ENCODE measurements around the gene DLX2. TPM values are rescaled to one million over a fixed set of nuclear protein-coding genes. Genes with fewer than 3 reads are reported as not detected.

DLX2 gene
- total RNA-seq, 4 donors from 2014 or later = not detected

DNA sequence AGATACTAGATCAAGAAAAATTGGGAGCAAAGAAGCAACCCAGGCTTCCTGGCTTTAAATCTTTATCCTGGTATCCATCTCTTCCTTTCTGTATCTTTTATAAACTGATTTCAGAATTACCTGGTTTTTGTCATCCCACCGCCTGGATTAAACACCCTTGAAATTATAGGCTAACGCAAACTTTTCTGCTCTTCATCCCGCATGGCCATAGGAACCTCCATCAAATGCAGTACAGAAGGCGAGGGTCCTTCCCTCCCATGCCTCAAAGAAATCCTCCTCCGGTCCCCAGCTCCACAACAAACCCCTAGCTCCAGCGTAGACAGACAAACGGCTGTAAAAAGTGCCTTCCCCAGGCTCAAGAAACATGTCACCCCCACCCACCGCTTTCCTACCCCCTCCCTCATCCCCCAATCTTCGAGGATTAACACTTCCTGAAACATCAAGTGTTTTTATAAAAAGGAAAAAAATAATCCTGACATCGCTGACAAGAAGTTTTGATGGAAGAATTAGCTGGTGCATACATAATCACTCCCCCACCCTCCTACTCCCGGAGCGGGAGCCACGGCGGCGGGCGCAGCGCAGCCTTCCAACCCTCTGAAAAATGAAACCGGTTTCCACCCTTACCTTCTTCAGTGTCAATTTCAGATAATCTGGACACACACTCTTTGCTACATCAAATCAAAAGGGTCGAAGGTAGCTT is 9.8 kb downstream of the DLX2 start:
- DNase-seq (ENCODE audit: low spot score) = no peak
- TF ChIP-seq, protein P1, sequence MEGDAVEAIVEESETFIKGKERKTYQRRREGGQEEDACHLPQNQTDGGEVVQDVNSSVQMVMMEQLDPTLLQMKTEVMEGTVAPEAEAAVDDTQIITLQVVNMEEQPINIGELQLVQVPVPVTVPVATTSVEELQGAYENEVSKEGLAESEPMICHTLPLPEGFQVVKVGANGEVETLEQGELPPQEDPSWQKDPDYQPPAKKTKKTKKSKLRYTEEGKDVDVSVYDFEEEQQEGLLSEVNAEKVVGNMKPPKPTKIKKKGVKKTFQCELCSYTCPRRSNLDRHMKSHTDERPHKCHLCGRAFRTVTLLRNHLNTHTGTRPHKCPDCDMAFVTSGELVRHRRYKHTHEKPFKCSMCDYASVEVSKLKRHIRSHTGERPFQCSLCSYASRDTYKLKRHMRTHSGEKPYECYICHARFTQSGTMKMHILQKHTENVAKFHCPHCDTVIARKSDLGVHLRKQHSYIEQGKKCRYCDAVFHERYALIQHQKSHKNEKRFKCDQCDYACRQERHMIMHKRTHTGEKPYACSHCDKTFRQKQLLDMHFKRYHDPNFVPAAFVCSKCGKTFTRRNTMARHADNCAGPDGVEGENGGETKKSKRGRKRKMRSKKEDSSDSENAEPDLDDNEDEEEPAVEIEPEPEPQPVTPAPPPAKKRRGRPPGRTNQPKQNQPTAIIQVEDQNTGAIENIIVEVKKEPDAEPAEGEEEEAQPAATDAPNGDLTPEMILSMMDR (IDR thresholded peaks at IDR 0.05) = no peak
- no peak for ATAC-seq (ENCODE audit: low FRiP score)

DNA sequence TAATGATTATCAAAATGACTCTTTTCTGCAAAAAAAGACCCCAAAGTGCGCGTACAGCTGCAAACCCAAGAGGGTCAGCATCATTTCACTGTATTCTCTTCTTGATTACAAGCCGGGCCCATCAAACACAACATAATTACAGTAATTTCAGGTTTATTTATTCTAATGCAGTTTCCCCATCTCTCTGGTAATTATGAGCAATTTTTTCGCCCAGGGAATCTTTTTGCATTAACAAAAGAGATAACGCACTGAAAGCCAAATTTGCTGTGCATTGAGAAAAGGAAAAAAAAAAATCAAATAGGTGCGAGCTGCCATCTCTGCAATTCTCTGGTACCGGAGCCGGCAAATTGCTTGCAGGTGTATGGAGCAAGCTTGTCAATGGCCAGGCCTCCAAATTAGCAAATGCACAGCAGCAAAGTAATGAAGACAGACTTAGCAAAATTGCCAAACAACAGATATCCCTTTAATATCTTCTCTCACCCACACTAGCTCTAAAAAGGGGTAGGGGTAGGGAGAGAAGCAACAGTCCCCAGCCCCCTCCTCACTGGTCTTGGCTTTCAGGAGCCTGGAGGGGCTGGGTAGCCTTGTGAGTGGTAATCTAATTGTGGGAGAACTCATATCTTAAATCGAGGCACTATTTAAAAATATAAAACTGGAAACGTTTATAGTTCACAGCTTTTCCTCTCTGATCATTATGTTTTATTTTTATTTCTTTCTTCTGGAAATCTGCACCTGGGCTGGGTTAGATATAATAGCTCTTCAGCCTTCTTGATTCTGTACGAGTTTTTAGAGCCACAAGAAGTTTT is 10.7 kb downstream of the DLX2 start:
- DNase-seq (ENCODE audit: low spot score) = no peak
- no peak for ATAC-seq (ENCODE audit: low FRiP score)
- TF ChIP-seq, protein P1 (IDR thresholded peaks at IDR 0.05) = no peak

DNA sequence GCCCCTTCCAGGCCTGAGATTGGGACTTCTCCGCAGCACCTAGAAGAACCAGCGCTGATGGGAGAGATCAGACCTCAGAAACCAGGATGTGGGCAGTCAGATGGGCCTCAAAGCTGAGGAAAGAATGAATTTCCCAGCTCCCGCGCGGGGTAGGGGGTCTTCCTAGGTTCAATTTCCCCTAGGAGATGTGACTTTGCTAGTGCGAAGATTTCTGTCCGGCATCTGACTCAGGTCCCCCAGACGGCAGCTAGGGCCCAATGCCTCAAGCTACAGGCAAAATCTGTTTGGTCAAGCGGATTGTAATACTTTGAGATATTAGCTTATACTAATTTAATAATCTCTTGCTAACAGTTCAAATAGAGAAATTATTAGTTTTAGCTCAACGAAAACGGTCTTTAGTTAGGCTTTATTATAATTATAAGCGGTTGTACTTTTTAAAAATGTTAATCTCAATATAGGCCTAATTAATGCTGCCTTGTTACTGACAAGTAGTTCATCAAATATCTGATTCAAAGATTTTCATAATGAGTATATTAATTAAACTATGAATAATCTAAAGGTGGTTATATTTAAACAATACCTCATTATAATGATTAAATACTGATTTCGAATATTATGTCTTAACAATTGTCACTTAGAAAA is 11.6 kb downstream of the DLX2 start:
- DNase-seq (ENCODE audit: low spot score) (no peak), ATAC-seq (ENCODE audit: low FRiP score) (no peak)
- TF ChIP-seq, protein P1 (IDR thresholded peaks at IDR 0.05) = no peak

DNA sequence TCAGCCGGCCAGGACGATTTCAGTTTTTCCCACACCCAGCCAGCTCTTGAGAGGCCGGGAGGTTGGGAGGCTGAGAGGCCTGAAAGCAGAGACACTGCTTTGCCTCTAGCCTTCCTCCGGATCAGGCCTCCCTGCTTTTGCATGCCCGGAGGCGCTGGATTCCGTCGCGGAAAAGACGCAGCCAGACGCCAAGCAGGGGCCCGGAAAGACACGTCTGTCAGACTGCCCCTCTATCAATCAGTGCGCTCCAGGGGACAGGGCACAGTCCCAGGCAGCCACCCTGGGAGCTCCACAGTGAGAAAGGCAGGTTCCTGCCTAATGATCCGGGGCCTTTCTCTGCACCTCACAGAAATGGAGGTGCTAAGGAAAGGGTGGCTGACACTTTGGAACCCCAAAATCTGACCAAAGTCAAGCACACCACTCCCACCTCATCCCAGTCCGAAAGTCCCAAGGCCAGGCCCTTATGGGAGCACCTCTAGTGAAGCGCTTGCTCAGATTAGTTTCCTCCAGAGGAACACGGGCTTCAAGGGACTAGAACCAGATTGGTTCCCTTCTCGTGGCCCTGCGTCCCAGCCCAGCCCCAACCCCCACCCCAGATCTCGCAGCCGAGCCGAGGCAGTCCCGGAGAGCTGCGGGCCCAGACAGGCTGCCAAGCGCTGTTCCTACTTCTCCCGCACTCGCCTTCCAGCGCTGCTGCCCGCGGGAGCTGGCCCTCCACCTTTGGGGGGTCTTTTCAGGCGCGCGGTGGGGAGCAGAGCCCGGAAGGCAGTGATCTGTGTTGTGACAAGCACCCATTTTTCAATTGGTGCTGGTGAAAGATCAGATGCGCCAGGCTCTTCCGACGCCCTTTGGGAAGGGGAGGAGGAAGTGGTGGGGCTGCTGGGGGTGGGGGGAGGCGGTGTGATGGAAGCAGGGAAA is 12.4 kb downstream of the DLX2 start:
- DNase-seq (ENCODE audit: low spot score) = no peak
- no peak for ATAC-seq (ENCODE audit: low FRiP score)
- TF ChIP-seq, protein P1 (IDR thresholded peaks at IDR 0.05) = no peak

DNA sequence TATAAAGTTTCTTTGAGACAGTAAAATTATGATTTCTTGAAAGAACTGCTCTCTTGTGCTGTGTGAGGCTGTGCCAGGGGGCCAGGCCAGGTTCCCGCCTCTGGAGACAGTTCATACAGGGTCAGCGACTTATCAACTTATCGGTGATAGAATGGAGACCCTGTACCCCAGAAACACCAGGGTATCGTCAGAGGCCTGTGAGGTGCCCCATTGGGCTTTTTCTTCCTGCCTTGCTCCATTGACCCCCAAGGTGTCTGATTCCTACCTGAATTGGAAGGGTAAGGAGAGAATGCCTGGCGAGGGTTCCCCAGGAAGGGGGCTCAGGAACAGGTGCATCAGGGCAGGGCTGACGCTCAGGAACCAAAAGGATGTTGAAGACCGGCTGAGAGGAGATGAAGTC is 13.1 kb downstream of the DLX2 start:
- TF ChIP-seq, protein P1 (IDR thresholded peaks at IDR 0.05) = no peak
- ATAC-seq (ENCODE audit: low FRiP score) = no peak
- DNase-seq (ENCODE audit: low spot score) = no peak

DNA sequence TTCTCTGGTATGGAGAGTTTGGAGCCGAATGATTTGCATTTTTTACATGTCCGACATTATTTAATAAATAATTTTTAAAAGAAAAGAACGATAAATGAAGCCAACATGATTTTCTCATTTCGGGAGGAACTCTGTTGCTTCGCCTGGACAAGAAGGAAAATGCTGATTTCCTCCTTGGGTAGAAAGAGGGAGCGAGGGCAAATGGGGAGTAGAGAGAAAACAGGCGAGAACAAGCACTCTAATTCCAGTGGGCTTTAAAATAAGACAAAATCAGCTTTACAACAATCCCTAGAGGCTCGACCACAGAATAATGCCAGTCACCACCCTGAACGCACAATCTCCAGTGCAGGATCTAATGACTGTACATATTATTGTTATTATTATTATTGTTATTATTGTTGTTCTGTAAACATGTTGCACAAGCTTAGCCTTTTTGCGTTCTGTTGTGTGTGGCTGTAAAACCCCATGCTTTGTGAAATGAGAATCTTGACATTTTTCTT is 13.6 kb downstream of the DLX2 start:
- no peak for ATAC-seq (ENCODE audit: low FRiP score)
- DNase-seq (ENCODE audit: low spot score) = no peak
- TF ChIP-seq, protein P1 (IDR thresholded peaks at IDR 0.05) = no peak
